Endothelial cell of umbilical vein (primary cell): ENCODE measurements around the gene ZBTB32. TPM values are rescaled to one million over a fixed set of nuclear protein-coding genes. Genes with fewer than 3 reads are reported as not detected.

Experiments used
- BruUV-seq: library from RNA; stranded (reverse); fragments of 400-500 nt; replicated peaks from 2 replicates; lab custom pipeline; 2021; lab: Mats Ljungman, UMichigan
- CTCF ChIA-PET: fragments of 300-600, 350-600 bp; sonication (Branson Sonifier 250); formaldehyde crosslinking; loops from one replicate; lab custom pipeline; 2021; ENCODE audit warnings: antibody characterized with exemption, inconsistent platforms; lab: Charles Lee
- POLR2A ChIA-PET: fragments of 300-600, 350-600 bp; sonication (Branson Sonifier 250); formaldehyde crosslinking; loops from one replicate; lab custom pipeline; 2021; ENCODE audit warnings: antibody characterized with exemption, inconsistent platforms; lab: Charles Lee
- DNase-seq: peaks from one replicate; pipeline ENCODE4 v3.0.0-alpha.2; 2011; ENCODE audit warnings: low read depth, low spot score
- FAIRE-seq: peaks from 2 replicates; lab custom pipeline; 2011; peaks lifted over from hg19 to GRCh38; lab: Jason Lieb, UNC
- H2AFZ ChIP-seq: 2 replicates; pipeline ENCODE4 v1.6.0; 2012; ENCODE audit warnings: low read depth, low read length, control low read depth, inconsistent platforms
- H3K27ac ChIP-seq: 2 replicates; pipeline ENCODE4 v1.5.1; 2011; ENCODE audit warnings: low read depth, mild to moderate bottlenecking, control low read depth, low read length, moderate library complexity; ENCODE audit not compliant: insufficient read depth
- H3K27me3 ChIP-seq, 2 experiments: 2 replicates each; pipeline versions ENCODE4 v1.6.0 to v1.6.1; 2011; ENCODE audit warnings: low read length in 2 of 2, mixed read lengths in 1 of 2; ENCODE audit not compliant: control insufficient read depth in 2 of 2, insufficient read depth in 2 of 2
- H3K36me3 ChIP-seq, 2 experiments: 2 replicates in 1 of 2; 3 replicates in 1 of 2; pipeline ENCODE4 v1.5.1; 2011; ENCODE audit warnings: low read length in 2 of 2, mild to moderate bottlenecking in 1 of 2, moderate library complexity in 1 of 2; ENCODE audit not compliant: control insufficient read depth in 2 of 2, insufficient read depth in 2 of 2; ENCODE audit errors: extremely low read depth in 1 of 2
- H3K4me1 ChIP-seq: 3 replicates; pipeline ENCODE4 v1.5.1; 2011; ENCODE audit warnings: mild to moderate bottlenecking, low read length; ENCODE audit not compliant: control insufficient read depth, insufficient read depth; ENCODE audit errors: extremely low read depth
- H3K4me2 ChIP-seq: 2 replicates; pipeline ENCODE4 v1.6.1; 2011; ENCODE audit warnings: low read length, control low read depth, mixed read lengths; ENCODE audit not compliant: insufficient read depth
- H3K4me3 ChIP-seq, 3 experiments: fragments of 200-600 bp in 1 of 3; sonication (generic), shearing (Covaris generic) in 1 of 3; replicated peaks in 1 of 3; 2 replicates each; pipeline ENCODE4 v1.5.1; 2011 to 2016; ENCODE audit warnings: control low read depth in 3 of 3, low read length in 3 of 3, mild to moderate bottlenecking in 2 of 3, inconsistent platforms in 1 of 3, low read depth in 1 of 3, moderate library complexity in 1 of 3; ENCODE audit not compliant: insufficient read depth in 1 of 3
- H3K79me2 ChIP-seq: 2 replicates; pipeline ENCODE4 v1.6.0; 2012; ENCODE audit warnings: low read length, inconsistent platforms; ENCODE audit not compliant: control insufficient read depth, insufficient read depth
- H3K9ac ChIP-seq: replicated peaks from 2 replicates; pipeline ENCODE3; 2011; ENCODE audit warnings: low read length, control low read depth; ENCODE audit not compliant: insufficient read depth; ENCODE audit errors: extremely low read depth
- H3K9me1 ChIP-seq: replicated peaks from 3 replicates; pipeline ENCODE4 v1.6.0; 2011; ENCODE audit warnings: mild to moderate bottlenecking, low read length; ENCODE audit not compliant: control insufficient read depth, insufficient read depth; ENCODE audit errors: extremely low read depth
- H3K9me3 ChIP-seq: replicated peaks from 2 replicates; pipeline ENCODE4 v1.5.1; 2012; ENCODE audit warnings: low read length, inconsistent platforms; ENCODE audit not compliant: control insufficient read depth, insufficient read depth
- H4K20me1 ChIP-seq: replicated peaks from 2 replicates; pipeline ENCODE3; 2011; ENCODE audit warnings: mild to moderate bottlenecking, low read length; ENCODE audit not compliant: control insufficient read depth, insufficient read depth; ENCODE audit errors: extremely low read depth
- CTCF ChIP-seq, 2 donors: IDR thresholded peaks; 1 replicate in 1 of 2; 2 replicates in 1 of 2; pipeline ENCODE4 v1.5.1; 2011; ENCODE audit warnings: low read length in 2 of 2, mild to moderate bottlenecking in 2 of 2, moderate library complexity in 2 of 2, control low read depth in 1 of 2, inconsistent platforms in 1 of 2, low read depth in 1 of 2; ENCODE audit not compliant: insufficient read depth in 1 of 2; ENCODE audit errors: extremely low read depth in 1 of 2
- EZH2 ChIP-seq: IDR thresholded peaks from 2 replicates; pipeline ENCODE4 v1.6.1; 2012; ENCODE audit warnings: borderline replicate concordance, low read depth, mild to moderate bottlenecking, moderate library complexity, low read length, inconsistent platforms; ENCODE audit not compliant: severe bottlenecking
- FOS ChIP-seq: IDR thresholded peaks from 2 replicates; pipeline ENCODE4 v1.6.1; 2011; ENCODE audit warnings: mild to moderate bottlenecking, low read length, moderate library complexity, borderline replicate concordance; ENCODE audit not compliant: insufficient read depth
- GATA2 ChIP-seq: IDR thresholded peaks from 2 replicates; pipeline ENCODE4 v1.7.0; 2011; ENCODE audit warnings: low read depth, mild to moderate bottlenecking, moderate library complexity, mixed read lengths, low read length; ENCODE audit not compliant: insufficient read length, insufficient read depth
- JUN ChIP-seq: IDR thresholded peaks from 2 replicates; pipeline ENCODE4 v1.6.1; 2011; ENCODE audit warnings: borderline replicate concordance, low read depth; ENCODE audit not compliant: insufficient read length, insufficient read depth
- MYC ChIP-seq: IDR thresholded peaks from one replicate; pipeline ENCODE4 v1.6.1; 2011; ENCODE audit warnings: mild to moderate bottlenecking, low read depth, low read length
- POLR2A ChIP-seq: IDR thresholded peaks from 2 replicates; pipeline ENCODE4 v1.6.1; 2012; ENCODE audit warnings: low read depth, mild to moderate bottlenecking, control low read depth, low read length
- POLR2AphosphoS5 ChIP-seq: IDR thresholded peaks from 2 replicates; pipeline ENCODE4 v1.6.1; 2012; ENCODE audit warnings: low read depth, mild to moderate bottlenecking, control low read depth, low read length, moderate library complexity; ENCODE audit not compliant: insufficient read depth
- dilution Hi-C: fragments of 300-500 bp; cut with MboI; formaldehyde crosslinking; loops from one replicate; pipeline ENCODE4 v1.15.0; 2019; ENCODE audit warnings: low sequenced_read_pairs; ENCODE audit not compliant: extremely low pct_ligation_motif_present
- intact Hi-C: fragments of 100-400 bp; cut with micrococcal nuclease; formaldehyde crosslinking; loops from one replicate; pipeline ENCODE4 v1.10.0; 2022
- polyA plus RNA-seq, 4 experiments: library from polyadenylated mRNA; depleted of rRNA in 3 of 4; stranded (reverse) in 3 of 4; unstranded in 1 of 4; fragments of >200 nt; gene quantifications; 2 replicates each; pipeline versions ENCODE4 v1.2.1 to v1.2.3, GENCODE V29; 2011 to 2012; ENCODE audit warnings: missing spikeins in 1 of 4
- total RNA-seq: library from RNA; stranded (reverse); gene quantifications from 2 replicates; pipeline ENCODE4 v1.2.3, GENCODE V29; 2021
- TF ChIP-seq, protein P1 (sequence below): IDR thresholded peaks from 2 replicates; pipeline ENCODE4 v1.6.1; 2011; ENCODE audit not compliant: insufficient read depth, insufficient read length

The ZBTB32 gene
- total and polyA plus RNA-seq, 2 donors (not counting 3 experiments of a cell fraction or from before 2014, with no cell fraction given) = not detected

DNA sequence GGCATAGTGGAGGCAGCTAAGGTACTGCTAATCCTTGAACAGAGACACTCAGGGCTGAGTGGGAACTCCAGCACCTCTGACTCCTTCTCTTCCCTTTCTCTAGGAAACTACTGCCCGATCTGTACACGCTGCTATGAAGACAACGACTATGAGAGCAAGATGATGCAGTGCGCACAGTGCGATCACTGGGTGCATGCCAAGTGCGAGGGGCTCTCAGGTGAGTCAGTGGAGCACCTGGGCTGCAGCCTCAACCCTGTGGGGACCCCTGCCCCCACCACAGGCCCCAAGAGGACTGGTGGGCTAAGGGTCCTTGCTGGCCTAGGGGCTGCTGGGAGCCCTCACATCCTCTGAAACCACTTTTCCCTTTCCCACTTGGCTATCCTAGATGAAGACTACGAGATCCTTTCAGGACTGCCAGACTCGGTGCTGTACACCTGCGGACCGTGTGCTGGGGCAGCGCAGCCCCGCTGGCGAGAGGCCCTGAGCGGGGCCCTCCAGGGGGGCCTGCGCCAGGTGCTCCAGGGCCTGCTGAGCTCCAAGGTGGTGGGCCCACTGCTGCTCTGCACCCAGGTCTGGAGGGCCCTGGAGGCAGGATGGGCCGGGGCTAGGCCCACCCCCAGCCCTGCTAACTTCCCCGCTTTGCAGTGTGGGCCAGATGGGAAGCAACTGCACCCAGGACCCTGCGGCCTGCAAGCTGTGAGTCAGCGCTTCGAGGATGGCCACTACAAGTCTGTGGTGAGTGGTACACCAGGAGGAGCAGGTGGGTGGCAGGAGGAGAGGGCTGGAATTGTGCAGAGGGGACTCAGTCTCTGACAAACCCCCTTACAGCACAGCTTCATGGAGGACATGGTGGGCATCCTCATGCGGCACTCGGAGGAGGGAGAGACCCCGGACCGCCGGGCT is 22.9 kb downstream of the ZBTB32 start:
- CTCF ChIA-PET = interaction anchor here (0.6 to 1.6 kb wide), 2 partner anchors 13 to 21 kb away, joined by 3 read pairs; partner anchors contain the start of gene LIN37
- Histone ChIP-seq H3K4me2 (no peak overlapping the region), H3K4me1 (no peaks in the 10 kb centered on the region), H3K27ac (no peak overlapping the region), H3K9ac (no peak overlapping the region), H3K9me1 (no peaks in the 10 kb centered on the region), H4K20me1 (no peaks in the 10 kb centered on the region), H3K27me3 (no peaks in the 10 kb centered on the region), H3K9me3 (no peaks in the 10 kb centered on the region), H3K4me3 (no peak overlapping the region), H2AFZ (no peak overlapping the region), H3K36me3 (peaks cover 28 to 89% of the 10 kb centered on the region in 2 experiments), H3K79me2 (no peaks in the 10 kb centered on the region)
- no peak for FAIRE-seq
- BruUV-seq = no TSS peak
- intact Hi-C loops (no loop called here), dilution Hi-C loops (no loop called here)
- no peak for DNase-seq
- POLR2A ChIA-PET = no interaction called here
- TF ChIP-seq CTCF (IDR thresholded peaks at IDR 0.05; ENCODE audit: extremely low read depth in 1 of 2, insufficient read depth in 1 of 2, low read depth in 1 of 2, low read length in 2 of 2) = no peak
- no peak for TF ChIP-seq FOS
- TF ChIP-seq EZH2 = no peak
- no peak for TF ChIP-seq POLR2AphosphoS5
- TF ChIP-seq, protein P1, sequence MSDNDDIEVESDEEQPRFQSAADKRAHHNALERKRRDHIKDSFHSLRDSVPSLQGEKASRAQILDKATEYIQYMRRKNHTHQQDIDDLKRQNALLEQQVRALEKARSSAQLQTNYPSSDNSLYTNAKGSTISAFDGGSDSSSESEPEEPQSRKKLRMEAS = no peak
- no peak for TF ChIP-seq JUN
- TF ChIP-seq GATA2 = no peak
- no peak for TF ChIP-seq POLR2A
- no peak for TF ChIP-seq MYC
